NT2/D1 (cell line): ENCODE data around the gene SLFN12L.

Experiments used
- SUZ12 ChIP-seq: IDR thresholded peaks from 2 replicates; pipeline ENCODE4 v1.6.1; 2011; ENCODE audit not compliant: insufficient read length, insufficient read depth; ENCODE audit errors: extremely low read depth
- YY1 ChIP-seq: IDR thresholded peaks from 2 replicates; pipeline ENCODE4 v1.6.1; 2011; ENCODE audit not compliant: insufficient read length, insufficient read depth
- ZNF274 ChIP-seq: IDR thresholded peaks from 2 replicates; pipeline ENCODE4 v1.6.1; 2011; ENCODE audit warnings: mild to moderate bottlenecking, low read depth, low read length

DNA sequence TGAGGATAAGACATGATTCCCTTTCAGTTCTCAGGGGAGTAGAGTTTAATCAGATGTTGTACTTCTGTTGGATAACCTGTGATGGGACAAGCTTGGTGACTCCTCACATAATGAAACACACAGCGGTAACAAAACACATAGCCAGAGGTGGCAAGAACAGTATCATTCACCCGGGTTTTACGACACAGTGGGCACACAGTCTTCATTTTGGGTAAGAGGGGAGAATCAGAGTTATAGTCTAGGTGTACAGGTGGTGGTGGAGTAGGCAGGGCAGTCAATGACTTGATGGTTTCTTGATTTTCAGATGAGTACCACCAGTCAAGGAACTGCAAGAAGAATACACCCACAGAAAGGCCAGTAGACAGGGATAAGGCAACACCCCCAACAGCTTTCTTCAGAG is 38.3 kb upstream of the SLFN12L start:
- TF ChIP-seq SUZ12 (no peak), YY1 (no peak), ZNF274 (no peak)
